NCI-H345 treated with DMSO at 0.1 percent for 48 hours (cell line): ENCODE measurements around the gene IRGQ.
"Not testable (repeated sequence)": the region's sequence is repeated elsewhere in the genome, so short reads cannot be mapped to it uniquely, and the experiment has no call there.

Experiments
- DNase-seq: peaks from one replicate; lab custom pipeline; 2025; ENCODE audit not compliant: unreplicated experiment; lab: John Stamatoyannopoulos, UW

Gene IRGQ

DNA sequence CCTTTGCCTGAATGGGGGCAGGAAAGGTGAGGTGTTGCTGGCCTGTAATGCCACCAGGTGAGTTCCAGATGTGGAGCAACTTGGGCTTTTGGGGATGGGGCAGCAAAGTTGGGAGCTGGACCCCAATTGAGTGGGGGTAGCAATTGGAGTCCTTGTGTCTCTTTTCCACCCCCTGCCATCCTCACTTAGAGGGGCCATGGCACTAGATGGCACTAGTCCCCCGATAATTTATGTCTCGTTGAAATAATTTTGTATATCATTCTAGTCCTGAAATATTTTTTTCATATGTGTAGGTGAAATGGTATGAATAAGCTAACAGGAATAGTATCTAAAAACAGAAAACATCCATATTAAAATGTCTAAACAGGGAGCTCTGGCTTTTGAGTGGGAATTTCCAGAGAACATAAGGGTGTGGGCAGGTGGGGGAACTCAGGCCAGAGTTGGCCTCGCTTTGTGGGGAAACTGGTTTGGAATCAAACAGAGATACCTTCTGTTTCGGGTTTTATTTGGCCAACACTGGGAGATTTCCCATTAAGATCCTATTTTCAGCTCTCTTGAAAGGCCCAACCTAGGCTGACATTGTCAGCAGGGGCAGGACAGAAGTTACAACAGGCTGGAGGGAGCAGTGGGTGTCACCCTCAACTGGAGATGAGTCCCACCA lies 3.8 kb upstream of the IRGQ start:
- DNase-seq = no peak

DNA sequence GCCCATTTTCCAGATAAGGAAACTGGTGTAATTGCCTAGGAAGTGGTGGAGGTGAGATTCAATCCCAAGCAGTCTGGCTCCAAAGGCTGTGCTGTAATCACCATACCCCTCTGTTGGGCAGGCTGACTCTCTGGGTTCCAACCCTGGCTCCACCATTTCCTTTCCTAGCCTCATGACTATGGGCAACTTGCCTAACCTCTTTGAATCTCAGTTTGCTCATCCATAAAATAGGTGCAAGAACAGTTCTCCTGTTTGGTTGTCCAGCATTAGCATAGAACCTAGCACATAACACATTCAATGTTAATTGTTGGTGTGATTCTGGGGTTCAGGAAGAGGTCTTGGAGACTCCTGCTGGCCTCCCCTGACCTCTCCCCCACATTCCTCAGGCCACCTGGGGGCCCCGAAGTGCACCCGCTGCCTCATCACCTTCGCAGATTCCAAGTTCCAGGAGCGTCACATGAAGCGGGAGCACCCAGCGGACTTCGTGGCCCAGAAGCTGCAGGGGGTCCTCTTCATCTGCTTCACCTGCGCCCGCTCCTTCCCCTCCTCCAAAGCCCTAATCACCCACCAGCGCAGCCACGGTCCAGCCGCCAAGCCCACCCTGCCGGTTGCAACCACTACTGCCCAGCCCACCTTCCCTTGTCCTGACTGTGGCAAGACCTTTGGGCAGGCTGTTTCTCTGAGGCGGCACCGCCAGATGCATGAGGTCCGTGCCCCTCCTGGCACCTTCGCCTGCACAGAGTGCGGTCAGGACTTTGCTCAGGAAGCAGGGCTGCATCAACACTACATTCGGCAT lies 2.7 kb upstream of the IRGQ start:
- no peak for DNase-seq

DNA sequence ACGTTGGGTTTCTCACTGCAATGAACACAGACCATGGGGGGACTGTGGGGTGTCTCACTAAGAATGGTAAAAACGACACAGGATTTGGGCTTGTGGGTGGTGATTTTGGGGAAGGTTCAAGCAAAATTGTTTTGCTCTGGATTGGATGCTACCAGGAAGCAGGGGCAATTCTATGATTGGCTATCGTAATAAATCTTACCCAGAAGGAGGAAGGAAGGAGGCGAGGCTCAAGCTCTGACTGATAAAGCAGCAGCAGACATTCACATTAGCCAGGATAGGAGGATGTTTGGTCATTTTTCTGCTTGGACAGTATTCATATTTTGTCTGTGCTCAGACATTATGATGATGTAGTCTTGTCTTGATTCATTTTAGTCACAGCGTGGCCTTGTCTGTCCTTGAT lies 1.9 kb upstream of the IRGQ start:
- DNase-seq = no peak

DNA sequence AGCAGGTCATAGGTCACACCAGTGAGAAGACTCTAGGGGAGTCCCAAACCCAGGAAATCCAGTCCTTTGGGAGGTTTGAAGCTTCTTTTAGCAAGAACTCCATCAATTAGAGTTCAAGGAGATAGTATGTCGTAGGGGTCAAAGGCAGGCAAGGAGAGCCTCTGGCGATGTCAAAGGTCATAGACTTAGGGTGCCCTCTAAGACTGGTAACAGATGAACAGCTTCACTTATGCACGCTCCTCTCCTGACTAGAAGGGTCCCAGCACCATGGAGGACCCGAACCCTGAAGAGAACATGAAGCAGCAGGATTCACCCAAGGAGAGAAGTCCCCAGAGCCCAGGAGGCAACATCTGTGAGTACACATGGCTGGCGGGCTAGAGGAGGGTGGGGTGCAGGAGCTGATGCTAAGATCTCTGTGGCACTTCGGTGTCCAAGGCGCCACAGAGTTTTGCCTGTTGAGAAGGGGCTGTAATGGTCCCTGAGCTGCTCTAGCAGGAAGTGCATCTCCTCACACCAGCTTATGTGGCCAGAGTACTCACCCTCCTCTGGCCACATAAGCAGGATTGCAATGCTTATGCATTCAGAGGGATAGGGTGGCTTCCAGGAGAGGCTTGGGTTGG lies 1.0 kb upstream of the IRGQ start:
- DNase-seq = no peak

DNA sequence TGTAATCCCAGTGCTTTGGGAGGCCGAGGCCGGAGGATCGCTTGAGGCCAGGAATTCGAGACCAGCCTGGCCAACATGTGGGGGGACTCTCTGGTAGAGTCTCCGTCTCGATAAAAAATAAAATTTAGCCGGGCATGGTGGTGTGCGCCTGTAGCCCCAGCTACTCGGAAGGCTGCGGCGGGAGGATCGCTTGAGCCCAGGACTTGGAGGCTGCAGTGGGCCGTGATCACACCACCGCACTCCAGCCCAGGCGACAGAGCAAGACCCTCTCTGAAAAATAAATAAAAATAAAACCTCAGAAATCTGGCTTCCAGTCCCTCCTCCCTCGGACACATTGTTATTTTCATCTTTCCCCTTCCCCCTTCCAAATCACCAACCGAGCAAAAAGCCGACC lies 332 bp downstream of the IRGQ start:
- DNase-seq = no peak

DNA sequence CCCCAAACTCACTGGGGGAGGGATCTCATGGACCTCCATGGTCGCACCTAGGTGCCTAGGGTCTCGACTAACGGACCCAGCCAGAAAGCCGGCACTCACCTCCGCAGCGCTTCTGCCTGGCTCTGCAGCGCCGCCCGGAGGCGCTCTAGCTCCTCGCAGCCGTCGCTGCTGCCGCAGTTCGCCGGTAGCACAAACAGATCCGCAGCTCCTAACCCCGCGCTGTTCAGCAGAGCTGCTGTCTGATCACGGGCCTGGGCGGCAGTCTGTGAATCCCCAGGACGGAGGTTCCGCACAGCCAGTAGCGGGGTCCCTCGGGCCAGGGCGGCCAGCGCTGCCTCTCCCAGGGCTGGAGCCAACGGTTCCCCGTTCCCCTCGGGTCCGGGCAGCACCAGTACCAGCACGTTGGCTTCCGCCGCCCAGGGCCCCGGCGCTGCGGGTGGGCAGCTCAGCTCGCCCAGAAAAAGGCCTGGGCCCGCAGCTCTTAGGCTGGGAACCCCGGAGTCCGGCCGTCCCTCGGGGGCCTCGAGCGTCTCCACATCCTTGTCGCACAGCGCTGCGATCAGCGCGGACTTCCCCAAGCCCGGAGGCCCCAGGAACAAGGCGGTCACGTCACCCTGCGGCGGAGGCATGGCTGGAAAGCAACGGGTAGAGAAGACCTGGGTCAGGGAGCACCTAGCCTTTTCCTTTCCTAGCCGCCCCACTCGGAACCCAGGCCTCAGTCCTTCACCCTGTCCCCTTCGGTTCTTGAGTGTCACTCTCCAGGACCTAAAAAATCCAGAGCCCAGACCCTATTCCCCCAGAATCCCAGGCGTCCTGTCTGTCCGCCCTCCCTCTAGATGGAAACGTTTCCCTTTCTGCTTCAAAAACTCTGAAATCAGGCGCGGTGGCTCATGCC lies 977 bp downstream of the IRGQ start:
- DNase-seq = no peak

DNA sequence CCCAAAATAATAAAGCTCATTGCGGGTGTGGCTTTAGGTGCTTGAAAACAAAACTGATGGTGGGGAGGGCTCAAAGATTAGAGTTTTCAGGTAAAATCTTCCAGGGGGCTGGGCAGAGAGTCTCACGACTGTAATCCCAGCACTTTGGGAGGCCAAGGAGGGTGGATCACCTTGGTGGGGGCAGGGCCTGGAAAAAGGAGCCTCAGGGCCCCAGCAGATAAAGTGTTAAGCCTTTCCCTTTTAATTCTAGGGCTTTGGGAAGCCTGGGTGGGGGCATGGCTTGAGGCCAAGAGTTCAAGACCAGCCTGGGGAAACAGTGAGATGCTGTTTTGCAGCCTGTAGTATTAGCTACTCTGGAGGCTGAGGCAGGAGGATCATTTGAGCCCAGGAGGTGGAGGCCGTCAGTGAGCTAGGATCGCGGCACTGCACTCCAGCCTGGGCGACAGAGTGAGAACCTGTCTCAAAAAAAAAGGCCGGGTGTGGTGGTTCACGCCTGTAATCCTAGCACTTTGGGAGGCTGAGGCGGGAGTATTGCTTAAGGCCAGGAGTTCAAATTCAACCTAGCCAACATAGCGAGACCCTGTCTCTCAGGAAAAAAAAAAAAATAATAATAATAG lies 1.7 kb downstream of the IRGQ start:
- DNase-seq = no peak

DNA sequence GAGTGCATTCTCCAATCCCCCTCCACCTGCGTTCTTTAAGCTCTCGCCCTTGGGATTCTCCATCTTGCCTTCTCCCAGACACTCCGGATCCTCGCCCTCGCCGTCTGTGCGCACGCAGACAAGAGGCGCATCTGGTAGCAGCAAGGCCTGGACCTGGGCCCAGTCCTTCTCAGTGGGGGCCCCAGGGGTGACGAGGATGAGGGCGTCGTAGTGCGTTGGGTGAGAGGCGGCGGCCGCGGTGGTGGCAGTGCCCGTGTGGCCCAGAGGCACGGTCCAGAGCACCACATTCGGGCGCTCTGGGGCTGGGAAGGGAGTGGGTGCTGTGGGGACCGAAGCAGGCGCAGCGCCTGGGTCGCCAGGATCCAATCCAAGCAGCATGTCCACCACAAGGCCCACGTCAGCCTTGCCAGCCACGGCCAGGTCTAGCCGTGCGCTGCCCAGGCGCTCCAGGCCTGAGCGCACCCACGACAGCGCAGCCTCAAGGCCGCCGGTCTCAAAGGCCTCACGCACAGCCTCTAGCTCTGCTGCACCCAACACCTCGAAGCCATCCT lies 3.1 kb downstream of the IRGQ start:
- no peak for DNase-seq

DNA sequence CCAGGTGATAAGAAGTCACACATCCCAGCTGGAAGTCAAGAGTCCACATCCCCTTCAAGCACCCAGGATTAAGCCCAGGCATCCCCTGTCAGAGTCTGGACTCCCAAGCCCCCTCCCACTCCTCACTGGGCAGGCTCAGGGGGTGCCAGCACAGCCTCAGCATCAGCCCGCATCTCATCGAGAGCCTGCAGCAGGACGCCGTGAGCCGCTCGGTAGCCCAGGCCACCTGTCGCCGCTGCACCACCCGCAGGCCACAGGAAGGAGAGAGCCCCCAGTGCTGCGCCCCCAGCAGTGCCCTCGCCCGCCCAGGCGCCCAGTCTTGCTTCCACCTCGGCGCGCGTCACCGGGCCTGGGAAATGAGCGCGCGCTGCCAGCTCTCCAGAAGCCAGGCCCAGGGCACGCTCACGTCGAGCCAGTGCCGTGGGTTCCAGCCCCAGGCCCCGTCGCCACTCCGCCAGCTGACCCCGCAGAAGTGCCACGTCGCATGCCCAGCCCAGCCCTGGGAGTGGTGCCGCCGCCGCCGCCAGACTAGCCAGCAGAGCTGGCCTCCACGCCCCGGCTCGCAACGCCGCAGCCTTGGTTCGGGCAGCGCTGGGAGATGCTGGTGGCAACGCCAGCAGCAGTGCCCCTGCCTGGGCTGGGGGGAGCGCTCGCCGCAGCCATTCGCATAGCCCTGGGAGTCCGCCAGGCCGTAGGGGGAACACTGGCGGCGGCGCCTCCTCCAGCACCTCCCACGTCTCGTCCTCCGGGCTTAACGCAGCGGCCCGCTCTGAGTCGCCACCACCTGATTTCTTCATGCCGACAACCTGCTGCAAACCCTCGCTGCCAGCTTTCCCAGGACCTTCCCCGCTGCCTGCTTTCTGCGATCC lies 3.8 kb downstream of the IRGQ start:
- DNase-seq = no peak

DNA sequence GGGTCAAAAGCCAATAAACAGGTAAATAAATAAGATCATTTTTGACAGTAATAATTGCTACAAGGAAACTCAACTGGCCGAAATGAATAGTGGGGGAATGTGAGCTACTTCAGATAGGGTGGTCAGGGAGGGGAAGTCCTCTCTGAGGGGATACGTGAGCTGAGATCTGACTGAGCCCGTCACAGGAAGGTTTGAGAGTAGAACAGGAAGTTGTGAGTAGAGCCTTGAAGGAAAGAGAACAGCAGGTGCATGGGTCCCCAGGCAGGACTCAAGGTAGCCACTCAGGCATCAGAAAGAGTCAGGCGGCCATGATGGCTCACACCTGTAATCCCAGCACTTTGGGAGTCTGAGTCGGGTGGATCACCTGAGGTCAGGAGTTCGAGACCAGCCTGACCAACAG lies 6.3 kb downstream of the IRGQ start:
- no peak for DNase-seq

DNA sequence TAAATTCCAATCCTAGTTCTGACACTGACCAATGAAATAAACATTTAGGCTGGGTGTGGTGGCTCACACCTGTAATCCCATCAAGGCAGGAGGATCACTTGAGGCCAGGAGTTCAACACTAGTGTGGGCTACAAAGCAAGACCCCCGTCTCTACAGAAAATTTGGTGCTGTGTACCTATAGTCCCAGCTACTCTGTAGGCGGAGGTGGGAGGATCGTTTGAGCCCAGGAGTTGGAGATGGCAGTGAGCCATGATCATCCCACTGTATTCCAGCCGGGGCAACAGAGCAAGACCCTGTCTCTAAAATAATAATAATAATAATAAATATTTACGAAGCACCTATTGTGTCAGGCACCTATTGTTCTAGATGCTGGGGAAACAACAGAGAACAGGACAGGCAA lies 6.7 kb downstream of the IRGQ start:
- DNase-seq = no peak

DNA sequence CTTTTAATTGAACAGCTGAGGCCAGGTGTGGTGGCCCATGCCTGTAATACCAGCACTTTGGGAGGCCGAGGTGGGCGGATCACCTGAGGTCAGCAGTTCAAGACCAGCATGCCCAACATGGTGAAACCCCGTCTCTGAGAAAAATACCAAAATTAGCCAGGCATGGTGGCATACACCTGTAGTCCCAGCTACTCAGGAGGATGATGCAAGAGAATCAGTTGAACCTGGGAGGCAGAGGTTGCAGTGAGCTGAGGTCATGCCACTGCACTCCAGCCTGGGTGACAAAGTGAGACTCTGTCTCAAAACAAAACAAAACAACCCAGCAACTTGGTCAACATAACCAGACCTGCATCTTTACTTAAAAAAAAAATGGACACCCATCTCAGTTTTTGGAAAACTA lies 8.9 kb downstream of the IRGQ start:
- not testable (repeated sequence) for DNase-seq

DNA sequence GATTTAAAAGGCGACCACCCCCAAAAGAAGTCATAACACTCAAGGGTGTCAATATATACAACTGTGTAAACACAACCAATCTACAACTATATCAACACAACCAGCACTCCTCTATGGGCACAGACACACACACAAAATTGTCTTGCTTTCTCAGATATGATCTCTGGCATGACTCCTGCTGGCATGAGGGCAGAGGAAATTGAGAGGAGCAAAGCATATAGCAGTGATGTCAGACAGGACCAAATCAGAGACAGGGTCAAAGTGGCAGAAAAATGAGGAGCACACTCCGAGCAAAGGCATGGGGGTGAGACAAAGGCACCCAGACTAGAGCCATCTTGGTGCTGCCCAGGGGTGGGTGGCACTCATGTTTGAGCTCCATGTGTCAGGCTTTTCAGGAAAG lies 9.6 kb downstream of the IRGQ start:
- no peak for DNase-seq

DNA sequence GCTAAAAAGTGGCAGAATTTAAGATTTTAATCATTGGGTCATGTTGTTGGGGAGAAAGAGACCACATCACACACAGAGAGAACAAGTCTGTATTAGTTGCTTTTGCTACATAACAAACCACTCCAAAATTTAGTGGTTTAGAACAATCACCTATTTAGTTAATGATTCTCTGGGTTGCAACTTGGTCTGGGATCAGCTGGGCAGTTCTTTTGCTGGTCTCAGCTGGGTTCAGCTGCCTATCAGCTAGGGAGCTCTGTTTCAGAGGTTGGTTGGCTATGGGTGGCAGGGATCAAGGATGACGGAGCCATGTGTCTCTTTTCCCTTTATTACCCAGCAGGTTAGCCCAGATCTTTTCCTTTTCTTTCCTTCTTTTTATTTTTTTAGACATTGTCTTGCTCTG lies 11.4 kb downstream of the IRGQ start:
- DNase-seq = no peak

DNA sequence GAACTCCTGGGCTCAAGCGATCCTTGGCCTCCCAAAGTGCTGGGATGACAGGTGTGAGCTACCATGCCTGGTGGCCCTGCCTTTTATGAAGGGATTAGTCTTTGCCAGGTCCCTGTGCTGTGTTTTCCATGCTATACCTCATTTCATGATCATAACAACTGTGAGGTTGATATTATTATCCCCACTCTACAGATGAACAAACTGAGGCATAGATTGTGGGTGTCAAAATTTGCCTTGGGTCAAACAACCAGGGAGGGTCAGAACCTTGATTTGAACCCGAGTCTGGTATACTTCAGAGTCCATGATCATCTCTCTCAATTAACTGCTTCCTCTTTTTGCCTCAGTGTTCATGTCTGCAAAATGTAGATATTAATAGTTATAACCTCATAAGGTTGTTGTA lies 13.4 kb downstream of the IRGQ start:
- DNase-seq = no peak

DNA sequence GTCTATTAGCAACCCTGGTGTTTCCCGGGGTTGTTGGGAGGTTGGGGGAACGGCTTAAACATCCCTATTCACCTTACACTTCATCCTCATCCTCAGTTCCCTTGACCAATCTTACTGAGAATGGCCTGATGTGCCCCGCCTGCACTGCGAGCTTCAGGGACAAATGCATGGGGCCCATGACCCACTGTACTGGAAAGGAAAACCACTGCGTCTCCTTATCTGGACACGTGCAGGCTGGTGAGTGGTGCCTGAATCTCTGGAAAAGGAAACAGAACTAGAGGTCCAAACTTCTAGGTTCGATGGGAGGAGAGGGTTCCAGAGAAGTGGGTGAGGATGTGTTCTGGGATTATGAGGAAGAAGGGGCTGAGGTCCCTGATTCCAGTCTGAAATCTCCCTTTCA lies 14.5 kb downstream of the IRGQ start:
- no peak for DNase-seq

DNA sequence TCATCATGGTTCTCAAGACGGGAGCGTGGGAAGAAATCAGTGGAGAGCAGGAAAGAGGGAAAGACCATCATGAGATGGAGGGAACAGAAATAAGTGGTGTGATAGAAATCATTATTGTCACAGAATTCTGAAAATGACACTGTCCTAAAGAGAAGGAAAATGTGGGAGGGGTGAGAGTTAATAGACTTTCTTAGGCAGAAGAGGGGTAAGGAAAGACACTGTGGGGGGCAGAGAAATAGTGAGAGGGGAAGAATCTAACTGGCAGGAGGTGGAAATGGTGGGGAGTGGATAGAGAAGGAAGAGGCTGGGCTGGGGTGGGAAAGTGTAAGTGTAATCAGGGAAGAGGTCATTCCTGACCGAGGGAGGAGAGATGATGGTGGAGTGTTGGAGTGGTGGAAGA lies 17.1 kb downstream of the IRGQ start:
- DNase-seq = no peak

DNA sequence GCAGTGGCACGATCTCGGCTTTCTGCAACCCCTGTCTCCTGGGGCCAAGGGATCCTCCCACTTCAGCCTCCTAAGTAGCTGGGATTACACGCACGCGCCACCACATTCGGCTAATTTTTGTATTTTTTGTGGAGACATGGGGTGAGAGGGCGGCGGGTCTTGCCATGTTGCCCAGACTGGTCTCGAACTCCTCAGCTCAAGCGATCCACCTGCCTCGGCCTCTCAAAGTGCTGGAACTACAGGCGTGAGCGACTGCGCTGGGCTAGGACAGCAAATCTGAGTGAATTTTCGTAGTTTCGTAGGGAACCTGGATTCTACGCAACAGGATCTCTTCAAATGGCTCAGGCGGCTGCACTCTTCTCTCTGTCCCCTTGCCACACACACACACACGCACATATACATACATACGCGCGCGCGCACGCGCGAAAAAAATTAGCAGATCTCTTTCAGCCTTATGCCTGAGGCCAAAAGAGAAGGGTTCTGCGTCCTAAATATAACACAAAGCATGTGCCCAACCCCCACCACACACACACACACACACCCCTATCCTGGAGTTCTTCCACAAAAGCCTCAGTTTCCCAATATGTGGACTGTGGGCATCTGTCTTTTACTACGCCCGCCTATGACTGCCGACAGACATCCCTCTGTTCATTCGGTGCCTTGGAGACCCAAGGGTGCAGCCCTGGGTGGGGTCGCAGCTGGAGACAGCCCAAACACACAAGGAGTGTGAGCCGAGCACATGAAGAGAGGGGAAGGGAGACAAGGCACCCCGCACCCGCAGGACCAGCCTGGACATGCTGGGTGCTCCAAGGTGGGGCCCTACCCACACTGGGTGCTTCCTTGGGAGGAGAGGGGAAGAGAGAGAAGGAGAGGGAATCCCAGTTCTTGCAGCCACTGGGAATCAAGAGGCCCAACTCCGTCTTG lies 19.7 kb downstream of the IRGQ start:
- no peak for DNase-seq
